ENCODE results near the gene PROKR1.

PROKR1 gene

DNA sequence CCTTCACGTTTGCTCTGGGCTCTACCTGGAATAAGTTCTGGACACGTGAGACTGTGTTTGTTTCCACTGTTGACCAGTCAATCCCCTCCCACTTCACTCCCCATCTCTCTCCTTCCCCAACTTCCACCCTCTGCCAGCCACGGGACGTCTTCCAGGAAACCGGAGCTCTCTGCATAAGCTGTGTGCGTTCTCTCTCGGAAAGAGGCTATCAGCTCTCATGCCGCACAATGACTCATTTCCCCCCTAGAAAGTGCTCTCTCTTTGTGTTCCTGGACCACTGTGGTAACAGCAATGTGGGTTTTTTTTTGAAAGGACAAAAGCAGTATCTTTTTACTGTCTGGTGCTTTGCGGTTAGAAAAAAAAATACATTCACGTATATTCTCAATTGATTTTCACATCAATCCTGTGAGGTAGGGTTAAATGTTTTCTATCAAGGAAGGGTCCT is 10.2 kb downstream of the PROKR1 start:
- DNase-seq (ENCODE audit: low read depth): peak; percentile 95

DNA sequence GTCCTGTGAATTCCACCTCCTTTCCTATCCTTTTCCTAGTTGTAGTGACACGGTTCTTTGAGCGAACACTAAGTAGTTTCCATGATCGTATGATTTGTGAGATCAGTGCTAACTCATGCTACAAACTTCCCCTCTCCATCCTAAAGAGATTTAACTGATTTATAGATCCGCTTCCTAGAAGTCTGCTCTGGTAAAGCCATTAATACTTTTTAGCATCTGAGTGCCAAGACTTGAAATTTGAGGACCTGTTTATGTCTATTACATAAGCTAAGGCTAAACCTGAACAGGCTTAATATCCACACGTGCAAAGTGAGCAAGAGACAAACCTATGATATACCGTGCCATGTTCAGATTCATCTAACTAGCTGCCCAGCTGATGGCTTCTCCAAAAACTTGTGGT is 14.9 kb downstream of the PROKR1 start:
- no peak for DNase-seq (ENCODE audit: low read depth)
- H3K4me3 ChIP-seq (replicated peaks; ENCODE audit: low read depth, low read length): no peak overlapping the region
- TF ChIP-seq, protein P1, sequence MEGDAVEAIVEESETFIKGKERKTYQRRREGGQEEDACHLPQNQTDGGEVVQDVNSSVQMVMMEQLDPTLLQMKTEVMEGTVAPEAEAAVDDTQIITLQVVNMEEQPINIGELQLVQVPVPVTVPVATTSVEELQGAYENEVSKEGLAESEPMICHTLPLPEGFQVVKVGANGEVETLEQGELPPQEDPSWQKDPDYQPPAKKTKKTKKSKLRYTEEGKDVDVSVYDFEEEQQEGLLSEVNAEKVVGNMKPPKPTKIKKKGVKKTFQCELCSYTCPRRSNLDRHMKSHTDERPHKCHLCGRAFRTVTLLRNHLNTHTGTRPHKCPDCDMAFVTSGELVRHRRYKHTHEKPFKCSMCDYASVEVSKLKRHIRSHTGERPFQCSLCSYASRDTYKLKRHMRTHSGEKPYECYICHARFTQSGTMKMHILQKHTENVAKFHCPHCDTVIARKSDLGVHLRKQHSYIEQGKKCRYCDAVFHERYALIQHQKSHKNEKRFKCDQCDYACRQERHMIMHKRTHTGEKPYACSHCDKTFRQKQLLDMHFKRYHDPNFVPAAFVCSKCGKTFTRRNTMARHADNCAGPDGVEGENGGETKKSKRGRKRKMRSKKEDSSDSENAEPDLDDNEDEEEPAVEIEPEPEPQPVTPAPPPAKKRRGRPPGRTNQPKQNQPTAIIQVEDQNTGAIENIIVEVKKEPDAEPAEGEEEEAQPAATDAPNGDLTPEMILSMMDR (IDR thresholded peaks at IDR 0.05; ENCODE audit: low read length, missing control alignments): no peak

More for the DNA sequence above, 10.2 kb downstream of the PROKR1 start:
- TF ChIP-seq, protein P1 (IDR thresholded peaks at IDR 0.05; ENCODE audit: low read length, missing control alignments): no peak
- H3K4me3 ChIP-seq (replicated peaks; ENCODE audit: low read depth, low read length): peak overlapping the region; percentile 32

DNA sequence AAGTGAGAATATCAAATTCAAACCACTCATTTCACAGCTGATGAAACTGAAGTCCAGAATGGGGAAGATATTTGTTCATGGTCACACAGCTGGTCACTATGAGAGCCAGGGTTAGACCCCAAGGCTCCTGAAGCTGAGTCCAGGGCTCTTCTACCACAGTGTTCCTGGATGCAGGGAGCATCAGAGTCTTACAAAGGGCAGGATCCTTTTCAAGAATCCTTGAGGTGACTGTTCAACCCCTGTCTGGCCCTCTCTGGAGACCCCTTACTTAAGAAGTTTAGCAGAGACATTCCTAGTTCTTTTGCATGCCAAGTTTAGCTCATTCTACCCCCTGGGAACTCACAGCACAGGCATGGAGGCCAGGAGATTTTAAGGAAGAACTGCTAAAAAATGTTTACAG is 15.7 kb downstream of the PROKR1 start:
- H3K4me3 ChIP-seq (replicated peaks; ENCODE audit: low read depth, low read length): no peak overlapping the region
- no peak for DNase-seq (ENCODE audit: low read depth)
- TF ChIP-seq, protein P1 (IDR thresholded peaks at IDR 0.05; ENCODE audit: low read length, missing control alignments): no peak

DNA sequence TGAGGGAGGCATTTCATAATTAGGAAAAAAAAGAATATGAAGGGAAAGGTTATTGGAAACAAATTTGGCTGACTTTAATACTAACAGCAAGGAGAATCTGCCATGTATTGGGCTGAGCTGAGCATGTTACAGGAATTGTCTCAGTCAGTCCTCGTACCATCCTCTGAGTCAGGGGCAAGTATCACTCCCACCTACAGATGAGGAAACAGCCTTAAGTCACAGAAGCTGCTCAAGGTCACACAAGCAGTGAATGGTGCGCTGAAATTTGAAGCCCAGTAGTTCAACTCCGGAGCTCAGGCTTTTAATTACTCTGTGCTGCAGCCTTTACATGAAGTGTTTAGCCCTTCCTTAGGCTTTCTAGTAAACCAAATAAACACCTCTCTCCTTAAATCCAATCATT is 17.3 kb downstream of the PROKR1 start:
- DNase-seq (ENCODE audit: low read depth): no peak
- TF ChIP-seq, protein P1 (IDR thresholded peaks at IDR 0.05; ENCODE audit: low read length, missing control alignments): no peak
- H3K4me3 ChIP-seq (replicated peaks; ENCODE audit: low read depth, low read length): no peak overlapping the region

DNA sequence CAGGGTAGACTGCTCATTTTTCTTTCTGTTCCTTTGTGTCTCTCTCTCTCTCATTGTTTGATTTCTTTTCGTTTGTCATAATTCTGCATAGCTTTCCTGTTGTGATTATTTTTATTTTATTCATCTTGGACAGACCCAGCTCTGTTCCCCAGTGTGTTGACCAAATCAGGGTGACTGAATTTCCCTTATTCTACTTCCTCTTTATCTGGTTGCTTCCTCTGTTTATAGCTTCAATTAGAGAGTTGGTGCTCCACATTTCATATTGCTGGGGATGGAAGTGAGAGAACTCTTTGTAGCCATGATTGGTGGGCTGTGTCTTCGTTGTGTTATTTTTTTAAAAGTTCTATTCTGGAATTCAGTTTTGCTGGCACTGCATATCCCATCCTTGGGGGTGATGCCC is 19.1 kb downstream of the PROKR1 start:
- TF ChIP-seq, protein P1 (IDR thresholded peaks at IDR 0.05; ENCODE audit: low read length, missing control alignments): no peak
- H3K4me3 ChIP-seq (replicated peaks; ENCODE audit: low read depth, low read length): no peak overlapping the region
- DNase-seq (ENCODE audit: low read depth): no peak

DNA sequence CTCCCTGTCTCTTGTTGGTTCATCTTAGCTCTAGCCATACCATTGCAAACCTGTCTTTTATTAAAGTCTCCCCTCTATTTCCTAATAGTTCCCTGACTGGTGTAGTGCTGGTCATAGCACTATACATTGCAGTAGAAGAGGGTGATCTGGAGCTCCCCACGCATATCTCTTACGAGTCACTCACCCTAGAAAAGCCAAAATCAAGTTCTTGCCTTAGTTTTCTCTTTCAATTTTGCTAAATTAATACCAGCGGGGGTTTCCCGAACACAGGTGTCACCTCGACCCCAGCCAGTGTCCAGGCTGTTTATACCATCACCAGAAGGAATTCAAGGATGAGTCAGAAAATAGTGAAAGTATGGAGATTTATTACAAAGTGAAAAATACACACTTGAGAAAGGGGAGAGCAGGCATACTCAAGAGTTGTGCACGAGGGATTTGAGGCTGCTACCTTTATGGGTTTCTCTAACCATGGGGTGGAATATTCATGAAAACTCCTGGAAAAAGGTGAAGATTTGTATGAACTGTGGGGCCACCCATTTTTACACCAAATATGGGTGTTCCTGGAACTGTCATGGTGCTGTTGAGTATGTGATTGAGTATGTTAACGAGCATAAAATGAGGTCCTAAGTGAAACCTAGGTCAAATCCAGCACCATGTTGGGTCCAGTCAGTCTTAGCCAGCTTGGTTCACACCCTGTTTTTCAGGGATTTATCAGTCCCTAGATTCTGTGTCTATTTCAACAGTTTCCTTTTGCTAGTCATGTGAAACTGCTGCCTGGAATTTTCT is 20.2 kb downstream of the PROKR1 start:
- H3K4me3 ChIP-seq (replicated peaks; ENCODE audit: low read depth, low read length): no peak overlapping the region
- no peak for DNase-seq (ENCODE audit: low read depth)
- TF ChIP-seq, protein P1 (IDR thresholded peaks at IDR 0.05; ENCODE audit: low read length, missing control alignments): no peak

DNA sequence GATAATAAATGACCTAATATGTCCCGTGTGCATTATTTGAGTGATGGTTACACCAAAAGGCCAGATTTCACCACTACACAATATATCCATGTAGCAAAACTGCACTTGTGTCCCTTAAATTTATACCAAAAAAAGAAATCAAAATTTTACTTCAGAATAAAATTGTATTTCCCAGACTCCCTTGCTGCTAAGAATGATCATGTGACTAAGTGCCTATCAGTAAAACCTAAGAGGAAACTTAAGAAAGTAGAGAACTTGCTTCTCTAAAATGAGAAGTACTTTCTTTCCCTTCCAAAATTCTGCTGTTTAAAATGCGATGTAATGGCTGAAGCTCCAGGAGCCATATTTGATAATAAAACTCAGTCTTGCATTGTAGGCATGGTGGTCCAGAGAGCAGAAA is 24.0 kb downstream of the PROKR1 start:
- no peak for DNase-seq (ENCODE audit: low read depth)
- no peak overlapping the region for H3K4me3 ChIP-seq (replicated peaks; ENCODE audit: low read depth, low read length)
- TF ChIP-seq, protein P1 (IDR thresholded peaks at IDR 0.05; ENCODE audit: low read length, missing control alignments): no peak
